Stimulated activated naive CD8-positive, alpha-beta T cell treated with anti-CD3 and anti-CD28 coated beads, Interleukin-15, amount 100 ng/mL, for 72 hours (primary cell): ENCODE measurements around the gene ADAMTS8.
A peak's percentile ranks its signal among the peaks of the same experiment; 100 is the strongest.

ENCODE experiments used
- ATAC-seq: fragments of 150-1000 bp; cut with Tn5 transposase; 2 replicates; pipeline ENCODE4 v1.10.0; 2021; ENCODE audit warnings: mild to moderate bottlenecking, moderate library complexity
- DNase-seq, 2 donors: peaks; one replicate each; pipeline ENCODE4 v3.0.0; 2021 to 2022
- H3K27ac Mint-ChIP-seq, 2 donors: one replicate each; pipeline ENCODE4 v1.8.0; 2022; ENCODE audit warnings: mild to moderate bottlenecking in 2 of 2, mixed read lengths in 2 of 2, moderate library complexity in 2 of 2
- H3K27me3 Mint-ChIP-seq: one replicate; pipeline ENCODE4 v1.8.0; 2022; ENCODE audit warnings: mixed read lengths
- H3K4me1 Mint-ChIP-seq: one replicate; pipeline ENCODE4 v1.8.0; 2022; ENCODE audit warnings: mild to moderate bottlenecking, mixed read lengths
- H3K4me3 Mint-ChIP-seq, 2 donors: one replicate each; pipeline ENCODE4 v1.8.0; 2022; ENCODE audit warnings: mild to moderate bottlenecking in 2 of 2, mixed read lengths in 2 of 2, moderate library complexity in 1 of 2
- H3K9me3 Mint-ChIP-seq, 2 donors: one replicate each; pipeline ENCODE4 v1.8.0; 2022; ENCODE audit warnings: mixed read lengths in 2 of 2

ADAMTS8 gene

GRCh38 chr11:130428316-130429119 lies at the start of gene ADAMTS8:
Gene ADAMTS8 (minus strand): TSS chr11:130428609. CDS start chr11:130428286, 323 bp downstream.
- Mint-ChIP-seq H3K9me3 (no peaks in the 10 kb centered on the region), H3K27me3 (peaks cover 72% of the 10 kb centered on the region), H3K4me3 (peak within 1 kb of the TSS; percentile 74 to 86), H3K4me1 (peaks cover 15% of the 10 kb centered on the region), H3K27ac (no peak within 1 kb of the TSS)
- ATAC-seq = peak; percentile 19
- DNase-seq = no peak

GRCh38 chr11:130477586-130478203 lies 49.3 kb upstream of the ADAMTS8 start:
- Mint-ChIP-seq H3K9me3 (no peaks in the 10 kb centered on the region), H3K27me3 (no peaks in the 10 kb centered on the region), H3K4me3 (no peak overlapping the region), H3K27ac (no peak overlapping the region), H3K4me1 (no peaks in the 10 kb centered on the region)
- DNase-seq = no peak
- ATAC-seq = no peak

- DNase-seq (no peak), ATAC-seq (no peak)
- Mint-ChIP-seq H3K4me1 (no peaks in the 10 kb centered on the region), H3K27me3 (no peaks in the 10 kb centered on the region), H3K27ac (peak overlapping the region in 1 of 2 donors; percentile 18), H3K9me3 (no peaks in the 10 kb centered on the region), H3K4me3 (no peak overlapping the region)
These were observed 48.6 kb upstream of the ADAMTS8 start for GRCh38 chr11:130476922-130477491.

- H3K9me3 Mint-ChIP-seq = no peaks in the 10 kb centered on the region
- peak overlapping the region in 1 of 2 donors; percentile 69 for H3K27ac Mint-ChIP-seq
- no peaks in the 10 kb centered on the region for H3K27me3 Mint-ChIP-seq
- ATAC-seq (no peak), DNase-seq (no peak)
- H3K4me3 Mint-ChIP-seq = no peak overlapping the region
- no peaks in the 10 kb centered on the region for H3K4me1 Mint-ChIP-seq
These were observed 48.0 kb upstream of the ADAMTS8 start for GRCh38 chr11:130476200-130476921.

- H3K4me1 Mint-ChIP-seq = no peaks in the 10 kb centered on the region
- no peak for ATAC-seq
- H3K27me3 Mint-ChIP-seq = no peaks in the 10 kb centered on the region
- no peak for DNase-seq
- H3K4me3 Mint-ChIP-seq = no peak overlapping the region
- H3K27ac Mint-ChIP-seq = no peak overlapping the region
- no peaks in the 10 kb centered on the region for H3K9me3 Mint-ChIP-seq
These were observed 47.1 kb upstream of the ADAMTS8 start for GRCh38 chr11:130475426-130476053.

- Mint-ChIP-seq H3K9me3 (no peaks in the 10 kb centered on the region), H3K27me3 (no peaks in the 10 kb centered on the region), H3K27ac (no peak overlapping the region), H3K4me1 (no peaks in the 10 kb centered on the region), H3K4me3 (no peak overlapping the region)
- ATAC-seq = no peak
- DNase-seq = no peak
These were observed 46.4 kb upstream of the ADAMTS8 start for GRCh38 chr11:130474637-130475400.

GRCh38 chr11:130473795-130474377 lies 45.5 kb upstream of the ADAMTS8 start:
- H3K27ac Mint-ChIP-seq = no peak overlapping the region
- no peaks in the 10 kb centered on the region for H3K4me1 Mint-ChIP-seq

GRCh38 chr11:130473056-130473794 lies 44.8 kb upstream of the ADAMTS8 start:
- ATAC-seq = no peak
- no peak overlapping the region for H3K4me3 Mint-ChIP-seq
- no peak for DNase-seq
- H3K9me3 Mint-ChIP-seq = no peaks in the 10 kb centered on the region
- H3K4me1 Mint-ChIP-seq = no peaks in the 10 kb centered on the region
- H3K27me3 Mint-ChIP-seq = no peaks in the 10 kb centered on the region
- H3K27ac Mint-ChIP-seq = no peak overlapping the region

More at GRCh38 chr11:130473795-130474377, 45.5 kb upstream of the ADAMTS8 start:
- Mint-ChIP-seq H3K4me3 (no peak overlapping the region), H3K27me3 (no peaks in the 10 kb centered on the region), H3K9me3 (no peaks in the 10 kb centered on the region)
- DNase-seq (no peak), ATAC-seq (no peak)

- no peaks in the 10 kb centered on the region for H3K9me3 Mint-ChIP-seq
These were observed 44.1 kb upstream of the ADAMTS8 start for GRCh38 chr11:130472434-130472961.

GRCh38 chr11:130471731-130472433 lies 43.5 kb upstream of the ADAMTS8 start:
- DNase-seq (no peak), ATAC-seq (peak; percentile 6)
- Mint-ChIP-seq H3K4me1 (no peaks in the 10 kb centered on the region), H3K27ac (peak overlapping the region in 1 of 2 donors; percentile 67), H3K9me3 (no peaks in the 10 kb centered on the region), H3K27me3 (no peaks in the 10 kb centered on the region), H3K4me3 (no peak overlapping the region)

More at GRCh38 chr11:130472434-130472961, 44.1 kb upstream of the ADAMTS8 start:
- Mint-ChIP-seq H3K27me3 (no peaks in the 10 kb centered on the region), H3K4me1 (no peaks in the 10 kb centered on the region), H3K27ac (no peak overlapping the region), H3K4me3 (no peak overlapping the region)
- ATAC-seq = no peak
- DNase-seq = no peak

GRCh38 chr11:130470832-130471706 lies 42.7 kb upstream of the ADAMTS8 start:
- H3K4me3 Mint-ChIP-seq = no peak overlapping the region
- no peaks in the 10 kb centered on the region for H3K9me3 Mint-ChIP-seq
- DNase-seq = no peak
- no peak for ATAC-seq
- no peaks in the 10 kb centered on the region for H3K27me3 Mint-ChIP-seq
- no peaks in the 10 kb centered on the region for H3K4me1 Mint-ChIP-seq
- no peak overlapping the region for H3K27ac Mint-ChIP-seq

GRCh38 chr11:130469181-130469580 lies 40.8 kb upstream of the ADAMTS8 start:
- Mint-ChIP-seq H3K4me3 (no peak overlapping the region), H3K9me3 (no peaks in the 10 kb centered on the region), H3K27ac (no peak overlapping the region), H3K4me1 (no peaks in the 10 kb centered on the region), H3K27me3 (no peaks in the 10 kb centered on the region)
- DNase-seq (no peak), ATAC-seq (no peak)
